Measurements from ENCODE around the gene C2orf69. TPM values are rescaled to one million over a fixed set of nuclear protein-coding genes. Genes with fewer than 3 reads are reported as not detected.

Gene C2orf69
- total and polyA plus RNA-seq, 8 donors: 3.5 to 8.3 (median 7.0) TPM

- Histone ChIP-seq H3K9me3 (no peaks in the 10 kb centered on the region), H3K4me3 (no peak overlapping the region), H3K36me3 (no peaks in the 10 kb centered on the region), H3K4me1 (no peaks in the 10 kb centered on the region), H3K27me3 (no peaks in the 10 kb centered on the region), H3K27ac (no peak overlapping the region)
- FAIRE-seq (no peak), DNase-seq (no peak), ATAC-seq (no peak)
- intact Hi-C loops (cut with DNase I): loop anchor here in 1 of 3 donors (10.0 kb wide), 1 partner anchor 164 kb away; no protein-coding TSS in a partner anchor
- TF ChIP-seq, protein P1, sequence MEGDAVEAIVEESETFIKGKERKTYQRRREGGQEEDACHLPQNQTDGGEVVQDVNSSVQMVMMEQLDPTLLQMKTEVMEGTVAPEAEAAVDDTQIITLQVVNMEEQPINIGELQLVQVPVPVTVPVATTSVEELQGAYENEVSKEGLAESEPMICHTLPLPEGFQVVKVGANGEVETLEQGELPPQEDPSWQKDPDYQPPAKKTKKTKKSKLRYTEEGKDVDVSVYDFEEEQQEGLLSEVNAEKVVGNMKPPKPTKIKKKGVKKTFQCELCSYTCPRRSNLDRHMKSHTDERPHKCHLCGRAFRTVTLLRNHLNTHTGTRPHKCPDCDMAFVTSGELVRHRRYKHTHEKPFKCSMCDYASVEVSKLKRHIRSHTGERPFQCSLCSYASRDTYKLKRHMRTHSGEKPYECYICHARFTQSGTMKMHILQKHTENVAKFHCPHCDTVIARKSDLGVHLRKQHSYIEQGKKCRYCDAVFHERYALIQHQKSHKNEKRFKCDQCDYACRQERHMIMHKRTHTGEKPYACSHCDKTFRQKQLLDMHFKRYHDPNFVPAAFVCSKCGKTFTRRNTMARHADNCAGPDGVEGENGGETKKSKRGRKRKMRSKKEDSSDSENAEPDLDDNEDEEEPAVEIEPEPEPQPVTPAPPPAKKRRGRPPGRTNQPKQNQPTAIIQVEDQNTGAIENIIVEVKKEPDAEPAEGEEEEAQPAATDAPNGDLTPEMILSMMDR (IDR thresholded peaks at IDR 0.05): no peak
- 85 to 100% methylated on average over 1 of the region's 1 CpG for WGBS, 2 donors
Measured at GRCh38 chr2:199869227-199869541, 41.9 kb upstream of the C2orf69 start.

- Histone ChIP-seq H3K36me3 (no peaks in the 10 kb centered on the region), H3K4me1 (no peaks in the 10 kb centered on the region), H3K27ac (no peak overlapping the region), H3K4me3 (no peak overlapping the region), H3K27me3 (no peaks in the 10 kb centered on the region), H3K9me3 (no peaks in the 10 kb centered on the region)
- WGBS, 2 donors: 41 to 47% methylated on average over 1 of the region's 1 CpG
- TF ChIP-seq, protein P1 (IDR thresholded peaks at IDR 0.05): no peak
- no peak for DNase-seq
- intact Hi-C loops (cut with DNase I): loop anchor here in 1 of 3 donors (10.0 kb wide), 1 partner anchor 165 kb away; no protein-coding TSS in a partner anchor
- no peak for ATAC-seq
- FAIRE-seq: no peak
Measured at GRCh38 chr2:199869653-199870052, 41.4 kb upstream of the C2orf69 start.

GRCh38 chr2:199870581-199870980 is 40.5 kb upstream of the C2orf69 start:
- WGBS, 2 donors: 53 to 68% methylated on average over 1 of the region's 1 CpG

DNA sequence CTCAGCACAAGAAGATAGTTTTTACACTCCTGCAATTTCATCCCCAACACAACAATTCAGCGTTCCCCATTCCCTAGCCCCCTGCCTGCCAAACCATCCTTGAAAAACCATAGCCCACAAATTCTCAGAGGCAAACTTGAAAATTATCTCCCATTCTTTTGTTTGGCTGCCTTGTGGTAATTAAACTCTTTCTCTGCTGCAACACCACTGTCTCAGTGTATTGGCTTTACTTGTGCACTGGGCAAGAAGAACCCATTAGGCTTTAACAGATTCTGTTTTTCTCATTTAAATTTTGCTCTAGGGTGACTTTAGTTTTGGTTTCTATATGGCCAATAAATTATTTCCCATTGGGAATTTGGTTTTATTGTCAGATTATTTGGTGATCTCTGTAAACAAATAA is 36.9 kb upstream of the C2orf69 start:
- no peak for ATAC-seq
- TF ChIP-seq, protein P1 (IDR thresholded peaks at IDR 0.05): no peak
- FAIRE-seq: no peak
- Histone ChIP-seq H3K4me1 (no peaks in the 10 kb centered on the region), H3K9me3 (no peaks in the 10 kb centered on the region), H3K4me3 (no peak overlapping the region), H3K27ac (no peak overlapping the region), H3K36me3 (no peaks in the 10 kb centered on the region), H3K27me3 (no peaks in the 10 kb centered on the region)
- DNase-seq: no peak
- intact Hi-C loops (cut with DNase I): no loop called here
- WGBS, 2 donors: 96 to 100% methylated on average over 1 of the region's 1 CpG

More at GRCh38 chr2:199870581-199870980, 40.5 kb upstream of the C2orf69 start:
- H3K9me3 ChIP-seq: no peaks in the 10 kb centered on the region
- FAIRE-seq: no peak
- DNase-seq: no peak
- ATAC-seq: no peak
- no peaks in the 10 kb centered on the region for H3K36me3 ChIP-seq
- H3K4me1 ChIP-seq: no peaks in the 10 kb centered on the region
- H3K4me3 ChIP-seq: no peak overlapping the region
- no peak overlapping the region for H3K27ac ChIP-seq
- intact Hi-C loops (cut with DNase I): no loop called here
- TF ChIP-seq, protein P1 (IDR thresholded peaks at IDR 0.05): no peak
- no peaks in the 10 kb centered on the region for H3K27me3 ChIP-seq

- no peaks in the 10 kb centered on the region for H3K27me3 ChIP-seq
Measured at GRCh38 chr2:199875400-199875799, 35.7 kb upstream of the C2orf69 start.

More at GRCh38 chr2:199875400-199875799, 35.7 kb upstream of the C2orf69 start:
- FAIRE-seq: no peak
- 66 to 74% methylated on average over 1 of the region's 1 CpG for WGBS, 2 donors
- no peaks in the 10 kb centered on the region for H3K36me3 ChIP-seq
- no peak for ATAC-seq
- H3K4me3 ChIP-seq: no peak overlapping the region
- DNase-seq: no peak
- intact Hi-C loops (cut with DNase I): no loop called here
- no peak overlapping the region for H3K27ac ChIP-seq
- TF ChIP-seq, protein P1 (IDR thresholded peaks at IDR 0.05): no peak
- H3K4me1 ChIP-seq: no peaks in the 10 kb centered on the region
- no peaks in the 10 kb centered on the region for H3K9me3 ChIP-seq
